ENCODE measurements around the gene RHOG.
A peak's percentile ranks its signal among the peaks of the same experiment; 100 is the strongest.
"Not testable (repeated sequence)": the region's sequence is repeated elsewhere in the genome, so short reads cannot be mapped to it uniquely, and the experiment has no call there.

RHOG gene

GRCh38 chr11:3823303-3823702 is 17.5 kb downstream of the RHOG start:
- Histone ChIP-seq H3K27ac (ENCODE audit: low read length) (no peak overlapping the region), H3K4me3 (ENCODE audit: low read length in 2 of 2) (no peak overlapping the region), H3K36me3 (ENCODE audit: control insufficient read depth in 2 of 2, insufficient read depth in 2 of 2, low read length in 2 of 2) (peaks cover 3 to 24% of the 10 kb centered on the region in 2 donors), H3K4me1 (ENCODE audit: control insufficient read depth, insufficient read depth, low read length) (no peaks in the 10 kb centered on the region), H3K9me3 (ENCODE audit: control insufficient read depth in 2 of 2, low read length in 2 of 2) (no peaks in the 10 kb centered on the region), H3K9ac (ENCODE audit: low read length in 2 of 2) (no peak overlapping the region), H3K27me3 (ENCODE audit: control insufficient read depth in 1 of 2, insufficient read depth in 2 of 2, low read length in 2 of 2) (no peaks in the 10 kb centered on the region)

GRCh38 chr11:3822312-3822711 is 18.4 kb downstream of the RHOG start:
- no peaks in the 10 kb centered on the region for H3K27me3 ChIP-seq (ENCODE audit: control insufficient read depth in 1 of 2, insufficient read depth in 2 of 2, low read length in 2 of 2)
- no peaks in the 10 kb centered on the region for H3K4me1 ChIP-seq (ENCODE audit: control insufficient read depth, insufficient read depth, low read length)
- H3K27ac ChIP-seq (ENCODE audit: low read length), result no peak overlapping the region
- H3K9ac ChIP-seq (ENCODE audit: low read length in 2 of 2), result no peak overlapping the region
- H3K36me3 ChIP-seq (ENCODE audit: control insufficient read depth in 2 of 2, insufficient read depth in 2 of 2, low read length in 2 of 2), result peaks cover under 1 to 20% of the 10 kb centered on the region in 2 donors
- no peak overlapping the region for H3K4me3 ChIP-seq (ENCODE audit: low read length in 2 of 2)
- no peaks in the 10 kb centered on the region for H3K9me3 ChIP-seq (ENCODE audit: control insufficient read depth in 2 of 2, low read length in 2 of 2)

- Histone ChIP-seq H3K36me3 (ENCODE audit: control insufficient read depth in 2 of 2, insufficient read depth in 2 of 2, low read length in 2 of 2) (peaks cover 0 to 9% of the 10 kb centered on the region in 2 donors), H3K4me1 (ENCODE audit: control insufficient read depth, insufficient read depth, low read length) (no peaks in the 10 kb centered on the region), H3K27me3 (ENCODE audit: control insufficient read depth in 1 of 2, insufficient read depth in 2 of 2, low read length in 2 of 2) (no peaks in the 10 kb centered on the region), H3K27ac (ENCODE audit: low read length) (no peak overlapping the region), H3K4me3 (ENCODE audit: low read length in 2 of 2) (no peak overlapping the region), H3K9me3 (ENCODE audit: control insufficient read depth in 2 of 2, low read length in 2 of 2) (no peaks in the 10 kb centered on the region), H3K9ac (ENCODE audit: low read length in 2 of 2) (no peak overlapping the region)
Measured at GRCh38 chr11:3820971-3821370, 19.8 kb downstream of the RHOG start.

- Histone ChIP-seq H3K36me3 (ENCODE audit: control insufficient read depth in 2 of 2, insufficient read depth in 2 of 2, low read length in 2 of 2) (no peaks in the 10 kb centered on the region), H3K27ac (ENCODE audit: low read length) (no peak overlapping the region)
Measured at GRCh38 chr11:3817181-3817800, 23.5 kb downstream of the RHOG start.

GRCh38 chr11:3816673-3817072 is 24.1 kb downstream of the RHOG start:
- no peak overlapping the region for H3K27ac ChIP-seq (ENCODE audit: low read length)
- no peaks in the 10 kb centered on the region for H3K9me3 ChIP-seq (ENCODE audit: control insufficient read depth in 2 of 2, low read length in 2 of 2)
- no peaks in the 10 kb centered on the region for H3K4me1 ChIP-seq (ENCODE audit: control insufficient read depth, insufficient read depth, low read length)
- H3K36me3 ChIP-seq (ENCODE audit: control insufficient read depth in 2 of 2, insufficient read depth in 2 of 2, low read length in 2 of 2), result no peaks in the 10 kb centered on the region
- H3K4me3 ChIP-seq (ENCODE audit: low read length in 2 of 2), result no peak overlapping the region
- H3K9ac ChIP-seq (ENCODE audit: low read length in 2 of 2), result no peak overlapping the region
- H3K27me3 ChIP-seq (ENCODE audit: control insufficient read depth in 1 of 2, insufficient read depth in 2 of 2, low read length in 2 of 2), result no peaks in the 10 kb centered on the region

More at GRCh38 chr11:3817181-3817800, 23.5 kb downstream of the RHOG start:
- Histone ChIP-seq H3K9ac (ENCODE audit: low read length in 2 of 2) (no peak overlapping the region), H3K9me3 (ENCODE audit: control insufficient read depth in 2 of 2, low read length in 2 of 2) (no peaks in the 10 kb centered on the region), H3K4me1 (ENCODE audit: control insufficient read depth, insufficient read depth, low read length) (no peaks in the 10 kb centered on the region), H3K27me3 (ENCODE audit: control insufficient read depth in 1 of 2, insufficient read depth in 2 of 2, low read length in 2 of 2) (no peaks in the 10 kb centered on the region), H3K4me3 (ENCODE audit: low read length in 2 of 2) (no peak overlapping the region)

GRCh38 chr11:3815845-3816244 is 24.9 kb downstream of the RHOG start:
- Histone ChIP-seq H3K4me1 (ENCODE audit: control insufficient read depth, insufficient read depth, low read length) (no peaks in the 10 kb centered on the region), H3K9me3 (ENCODE audit: control insufficient read depth in 2 of 2, low read length in 2 of 2) (no peaks in the 10 kb centered on the region), H3K4me3 (ENCODE audit: low read length in 2 of 2) (no peak overlapping the region), H3K9ac (ENCODE audit: low read length in 2 of 2) (no peak overlapping the region), H3K27me3 (ENCODE audit: control insufficient read depth in 1 of 2, insufficient read depth in 2 of 2, low read length in 2 of 2) (no peaks in the 10 kb centered on the region), H3K36me3 (ENCODE audit: control insufficient read depth in 2 of 2, insufficient read depth in 2 of 2, low read length in 2 of 2) (no peaks in the 10 kb centered on the region), H3K27ac (ENCODE audit: low read length) (no peak overlapping the region)

- not testable (repeated sequence) for H3K4me1 ChIP-seq (ENCODE audit: control insufficient read depth, insufficient read depth, low read length); H3K36me3 ChIP-seq (ENCODE audit: control insufficient read depth in 2 of 2, insufficient read depth in 2 of 2, low read length in 2 of 2); H3K9ac ChIP-seq (ENCODE audit: low read length in 2 of 2); H3K27me3 ChIP-seq (ENCODE audit: control insufficient read depth in 1 of 2, insufficient read depth in 2 of 2, low read length in 2 of 2); H3K4me3 ChIP-seq (ENCODE audit: low read length in 2 of 2); H3K27ac ChIP-seq (ENCODE audit: low read length); H3K9me3 ChIP-seq (ENCODE audit: control insufficient read depth in 2 of 2, low read length in 2 of 2)
Measured at GRCh38 chr11:3814832-3815231, 25.9 kb downstream of the RHOG start.

GRCh38 chr11:3810951-3811350 is 29.8 kb downstream of the RHOG start:
- Histone ChIP-seq H3K4me1 (ENCODE audit: control insufficient read depth, insufficient read depth, low read length) (peaks cover 15% of the 10 kb centered on the region), H3K4me3 (ENCODE audit: low read length in 2 of 2) (no peak overlapping the region), H3K27ac (ENCODE audit: low read length) (no peak overlapping the region), H3K36me3 (ENCODE audit: control insufficient read depth in 2 of 2, insufficient read depth in 2 of 2, low read length in 2 of 2) (no peaks in the 10 kb centered on the region), H3K9me3 (ENCODE audit: control insufficient read depth in 2 of 2, low read length in 2 of 2) (no peaks in the 10 kb centered on the region), H3K27me3 (ENCODE audit: control insufficient read depth in 1 of 2, insufficient read depth in 2 of 2, low read length in 2 of 2) (no peaks in the 10 kb centered on the region), H3K9ac (ENCODE audit: low read length in 2 of 2) (no peak overlapping the region)

GRCh38 chr11:3810446-3810845 is 30.3 kb downstream of the RHOG start:
- no peaks in the 10 kb centered on the region for H3K9me3 ChIP-seq (ENCODE audit: control insufficient read depth in 2 of 2, low read length in 2 of 2)
- H3K36me3 ChIP-seq (ENCODE audit: control insufficient read depth in 2 of 2, insufficient read depth in 2 of 2, low read length in 2 of 2), result no peaks in the 10 kb centered on the region
- H3K4me1 ChIP-seq (ENCODE audit: control insufficient read depth, insufficient read depth, low read length), result peaks cover 15% of the 10 kb centered on the region
- H3K27me3 ChIP-seq (ENCODE audit: control insufficient read depth in 1 of 2, insufficient read depth in 2 of 2, low read length in 2 of 2), result no peaks in the 10 kb centered on the region
- no peak overlapping the region for H3K9ac ChIP-seq (ENCODE audit: low read length in 2 of 2)
- H3K27ac ChIP-seq (ENCODE audit: low read length), result no peak overlapping the region
- H3K4me3 ChIP-seq (ENCODE audit: low read length in 2 of 2), result no peak overlapping the region

- peaks cover 15% of the 10 kb centered on the region for H3K4me1 ChIP-seq (ENCODE audit: control insufficient read depth, insufficient read depth, low read length)
- H3K27me3 ChIP-seq (ENCODE audit: control insufficient read depth in 1 of 2, insufficient read depth in 2 of 2, low read length in 2 of 2), result no peaks in the 10 kb centered on the region
- no peaks in the 10 kb centered on the region for H3K9me3 ChIP-seq (ENCODE audit: control insufficient read depth in 2 of 2, low read length in 2 of 2)
- no peak overlapping the region for H3K27ac ChIP-seq (ENCODE audit: low read length)
- no peak overlapping the region for H3K4me3 ChIP-seq (ENCODE audit: low read length in 2 of 2)
- H3K36me3 ChIP-seq (ENCODE audit: control insufficient read depth in 2 of 2, insufficient read depth in 2 of 2, low read length in 2 of 2), result no peaks in the 10 kb centered on the region
- H3K9ac ChIP-seq (ENCODE audit: low read length in 2 of 2), result no peak overlapping the region
Measured at GRCh38 chr11:3809624-3809928, 31.2 kb downstream of the RHOG start.

GRCh38 chr11:3808861-3809623 is 31.7 kb downstream of the RHOG start:
- no peaks in the 10 kb centered on the region for H3K36me3 ChIP-seq (ENCODE audit: control insufficient read depth in 2 of 2, insufficient read depth in 2 of 2, low read length in 2 of 2)
- H3K27ac ChIP-seq (ENCODE audit: low read length), result no peak overlapping the region
- H3K4me1 ChIP-seq (ENCODE audit: control insufficient read depth, insufficient read depth, low read length), result peaks cover 15% of the 10 kb centered on the region
- H3K9me3 ChIP-seq (ENCODE audit: control insufficient read depth in 2 of 2, low read length in 2 of 2), result no peaks in the 10 kb centered on the region
- peak overlapping the region; percentile 58 to 80 for H3K9ac ChIP-seq (ENCODE audit: low read length in 2 of 2)
- peak overlapping the region; percentile 85 to 94 for H3K4me3 ChIP-seq (ENCODE audit: low read length in 2 of 2)
- no peaks in the 10 kb centered on the region for H3K27me3 ChIP-seq (ENCODE audit: control insufficient read depth in 1 of 2, insufficient read depth in 2 of 2, low read length in 2 of 2)
